ENCODE data around the gene VAT1.

VAT1 gene

DNA sequence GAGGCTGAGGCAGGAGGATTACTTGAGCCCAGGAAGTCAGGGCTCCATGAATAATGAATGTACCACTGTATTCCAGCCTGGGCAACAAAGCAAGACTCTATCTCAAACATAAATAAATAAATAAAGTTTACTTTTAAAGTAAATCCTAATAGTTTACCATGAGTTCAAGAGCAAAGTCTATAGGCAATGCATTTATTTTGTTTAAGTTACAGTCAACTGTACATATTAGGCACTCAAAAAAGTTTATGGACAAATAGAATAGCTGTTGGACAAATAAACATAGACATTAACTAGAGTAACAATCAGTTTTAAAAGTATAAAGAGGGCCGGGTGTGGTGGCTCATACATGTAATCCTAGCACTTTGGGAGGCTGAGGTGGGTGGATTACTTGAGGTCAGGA is 54.3 kb downstream of the VAT1 start:
- no peak for DNase-seq

Data from activated T-cell treated with anti-CD3 and anti-CD28 coated beads for 4 hours (primary cell).